ENCODE results near the gene SV2B. TPM values are rescaled to one million over a fixed set of nuclear protein-coding genes. Genes with fewer than 3 reads are reported as not detected.

SV2B gene
- total RNA-seq, 1 experiment from 2014 or later = 1.4 TPM

GRCh38 chr15:91184441-91184840 lies 84.4 kb downstream of the SV2B start (continued):
- TF ChIP-seq STAT6 (CRISPR knock-in tag; conservative IDR thresholded peaks at IDR 0.05; ENCODE audit: low read depth) = no peak
- no peak for TF ChIP-seq GRHL2 (CRISPR knock-in tag; IDR thresholded peaks at IDR 0.05; ENCODE audit: insufficient replicate concordance, severe bottlenecking)
- no peak for TF ChIP-seq ZNF138 (CRISPR knock-in tag; conservative IDR thresholded peaks at IDR 0.05)
- no peak for TF ChIP-seq ZNF423 (CRISPR knock-in tag; IDR thresholded peaks at IDR 0.05)
- no peak for TF ChIP-seq ZNF671 (CRISPR knock-in tag; IDR thresholded peaks at IDR 0.05)
- no peak for TF ChIP-seq ZNF396 (CRISPR knock-in tag; IDR thresholded peaks at IDR 0.05; ENCODE audit: borderline replicate concordance)
- no peak for TF ChIP-seq ZNF281 (CRISPR knock-in tag; IDR thresholded peaks at IDR 0.05)
- TF ChIP-seq ZNF416 (CRISPR knock-in tag; IDR thresholded peaks at IDR 0.05) = no peak

- H3K27me3 Mint-ChIP-seq (ENCODE audit: low read depth) = no peaks in the 10 kb centered on the region; the same call in 1 of the 2 replicates
- no peaks in the 10 kb centered on the region for H3K9me3 Mint-ChIP-seq
- ATAC-seq (peak; percentile 32; the same call in 1 of the 2 replicates), DNase-seq (ENCODE audit: low spot score) (no peak)
- ChIA-PET CTCF (no interaction called here), POLR2A (interaction anchor here (0.5 kb wide), 1 partner anchor 102 kb away, joined by 3 read pairs; no protein-coding TSS in a partner anchor)
- no peak overlapping the region for H3K4me3 Mint-ChIP-seq
- H3K4me1 Mint-ChIP-seq = peaks cover 8% of the 10 kb centered on the region
- no peaks in the 10 kb centered on the region for H3K36me3 Mint-ChIP-seq
- TF ChIP-seq IRF1 (CRISPR knock-in tag; IDR thresholded peaks at IDR 0.05) (no peak), GABPB1 (CRISPR knock-in tag; IDR thresholded peaks at IDR 0.05) (no peak), ESRRA (CRISPR knock-in tag; IDR thresholded peaks at IDR 0.05; ENCODE audit: borderline replicate concordance) (no peak), ZNF263 (CRISPR knock-in tag; IDR thresholded peaks at IDR 0.05; ENCODE audit: low read depth) (no peak)
- H3K27ac Mint-ChIP-seq = no peak overlapping the region
These were observed 87.0 kb downstream of the SV2B start for GRCh38 chr15:91186904-91187656.

- no peaks in the 10 kb centered on the region; the same call in 1 of the 2 replicates for H3K9me3 Mint-ChIP-seq
- no peak overlapping the region for H3K4me3 Mint-ChIP-seq
- DNase-seq (ENCODE audit: low spot score) (no peak), ATAC-seq (no peak)
- H3K27me3 Mint-ChIP-seq (ENCODE audit: low read depth) = no peaks in the 10 kb centered on the region
- no peaks in the 10 kb centered on the region for H3K36me3 Mint-ChIP-seq
- ChIA-PET CTCF (no interaction called here), POLR2A (no interaction called here)
- no peak overlapping the region for H3K27ac Mint-ChIP-seq
- TF ChIP-seq NR2C2 (CRISPR knock-in tag; IDR thresholded peaks at IDR 0.05) = no peak
- no peak for TF ChIP-seq GABPB1 (CRISPR knock-in tag; IDR thresholded peaks at IDR 0.05)
- TF ChIP-seq ZNF232 (CRISPR knock-in tag; IDR thresholded peaks at IDR 0.05) = no peak
- H3K4me1 Mint-ChIP-seq = peaks cover 3% of the 10 kb centered on the region; the same call in 1 of the 2 replicates
These were observed 92.2 kb downstream of the SV2B start for GRCh38 chr15:91192285-91192684.

All from WTC11 (cell line).